ENCODE measurements around the gene PIGT. TPM values are rescaled to one million over a fixed set of nuclear protein-coding genes. Genes with fewer than 3 reads are reported as not detected.

Gene PIGT
- polyA plus RNA-seq, 3 donors: 49.2 to 87.6 (median 59.7) TPM

DNA sequence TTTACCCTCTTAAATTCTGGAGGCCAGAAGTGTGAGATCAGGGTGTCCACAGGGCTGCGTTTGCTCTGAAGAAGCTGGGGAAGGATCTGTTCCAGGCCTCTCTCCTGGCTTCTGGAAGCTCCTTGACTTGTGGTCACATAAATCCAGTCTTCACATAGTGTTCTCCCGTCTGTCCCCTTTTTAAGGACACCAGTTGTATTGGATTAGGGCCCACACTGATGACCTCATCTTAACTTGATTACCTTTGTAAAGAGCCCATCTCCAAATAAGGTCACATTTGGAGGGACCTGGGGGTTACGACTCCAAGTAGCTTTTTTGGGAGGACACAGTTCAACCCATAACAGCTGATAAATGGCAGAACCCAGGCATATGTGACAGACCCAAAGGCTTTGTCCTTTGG, 33.6 kb downstream of the PIGT start:
- peaks cover 37 to 41% of the 10 kb centered on the region in 2 donors for H3K4me1 ChIP-seq (ENCODE audit: control insufficient read depth in 1 of 2, insufficient read depth in 2 of 2, low read length in 2 of 2)
- intact Hi-C loops (cut with micrococcal nuclease): loop anchor here in 1 of 2 donors (10.0 kb wide), 1 partner anchor 325 kb away; no protein-coding TSS in a partner anchor
- Mint-ChIP-seq H3K9me3 (no peaks in the 10 kb centered on the region), H3K36me3 (no peaks in the 10 kb centered on the region), H3K4me1 (peaks cover 33% of the 10 kb centered on the region), H3K27ac (no peak overlapping the region), H3K27me3 (ENCODE audit: low read depth in 3 of 3) (peaks cover 3 to 11% (median 7%) of the 10 kb centered on the region in 3 donors), H3K4me3 (no peak overlapping the region)
- no peak overlapping the region for H3K27ac ChIP-seq (ENCODE audit: low read depth in 1 of 2, low read length in 2 of 2)
- WGBS (ENCODE audit: insufficient coverage): 100% methylated on average over 2 of the region's 3 CpGs
- H3K9ac ChIP-seq (ENCODE audit: insufficient read depth, low read length, poor library complexity, severe bottlenecking): no peak overlapping the region
- DNase-seq: no peak
- H3K4me3 ChIP-seq (replicated peaks in 1 of 3; ENCODE audit: low read depth in 2 of 3, low read length in 3 of 3): no peak overlapping the region
- H3K9me3 ChIP-seq (replicated peaks in 1 of 2; ENCODE audit: control insufficient read depth in 1 of 2, insufficient read depth in 1 of 2, low read length in 2 of 2): no peaks in the 10 kb centered on the region
- no peaks in the 10 kb centered on the region for H3K36me3 ChIP-seq (replicated peaks in 1 of 2; ENCODE audit: control insufficient read depth in 1 of 2, insufficient read depth in 2 of 2, low read length in 2 of 2)
- H3K27me3 ChIP-seq (ENCODE audit: control insufficient read depth in 2 of 2, insufficient read depth in 2 of 2, low read length in 2 of 2): no peaks in the 10 kb centered on the region
- no peaks in the 10 kb centered on the region for H4K20me1 ChIP-seq (ENCODE audit: insufficient read depth, low read length)
- H3K4me2 ChIP-seq (replicated peaks; ENCODE audit: extremely low read depth, low read length, poor library complexity, severe bottlenecking): no peak overlapping the region
- TF ChIP-seq, protein P1, sequence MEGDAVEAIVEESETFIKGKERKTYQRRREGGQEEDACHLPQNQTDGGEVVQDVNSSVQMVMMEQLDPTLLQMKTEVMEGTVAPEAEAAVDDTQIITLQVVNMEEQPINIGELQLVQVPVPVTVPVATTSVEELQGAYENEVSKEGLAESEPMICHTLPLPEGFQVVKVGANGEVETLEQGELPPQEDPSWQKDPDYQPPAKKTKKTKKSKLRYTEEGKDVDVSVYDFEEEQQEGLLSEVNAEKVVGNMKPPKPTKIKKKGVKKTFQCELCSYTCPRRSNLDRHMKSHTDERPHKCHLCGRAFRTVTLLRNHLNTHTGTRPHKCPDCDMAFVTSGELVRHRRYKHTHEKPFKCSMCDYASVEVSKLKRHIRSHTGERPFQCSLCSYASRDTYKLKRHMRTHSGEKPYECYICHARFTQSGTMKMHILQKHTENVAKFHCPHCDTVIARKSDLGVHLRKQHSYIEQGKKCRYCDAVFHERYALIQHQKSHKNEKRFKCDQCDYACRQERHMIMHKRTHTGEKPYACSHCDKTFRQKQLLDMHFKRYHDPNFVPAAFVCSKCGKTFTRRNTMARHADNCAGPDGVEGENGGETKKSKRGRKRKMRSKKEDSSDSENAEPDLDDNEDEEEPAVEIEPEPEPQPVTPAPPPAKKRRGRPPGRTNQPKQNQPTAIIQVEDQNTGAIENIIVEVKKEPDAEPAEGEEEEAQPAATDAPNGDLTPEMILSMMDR (IDR thresholded peaks at IDR 0.05): no peak
- H3K79me2 ChIP-seq (ENCODE audit: insufficient read depth, low read length): no peaks in the 10 kb centered on the region
- H2AFZ ChIP-seq (ENCODE audit: insufficient read depth, low read depth, low read length, poor library complexity, severe bottlenecking): no peak overlapping the region

DNA sequence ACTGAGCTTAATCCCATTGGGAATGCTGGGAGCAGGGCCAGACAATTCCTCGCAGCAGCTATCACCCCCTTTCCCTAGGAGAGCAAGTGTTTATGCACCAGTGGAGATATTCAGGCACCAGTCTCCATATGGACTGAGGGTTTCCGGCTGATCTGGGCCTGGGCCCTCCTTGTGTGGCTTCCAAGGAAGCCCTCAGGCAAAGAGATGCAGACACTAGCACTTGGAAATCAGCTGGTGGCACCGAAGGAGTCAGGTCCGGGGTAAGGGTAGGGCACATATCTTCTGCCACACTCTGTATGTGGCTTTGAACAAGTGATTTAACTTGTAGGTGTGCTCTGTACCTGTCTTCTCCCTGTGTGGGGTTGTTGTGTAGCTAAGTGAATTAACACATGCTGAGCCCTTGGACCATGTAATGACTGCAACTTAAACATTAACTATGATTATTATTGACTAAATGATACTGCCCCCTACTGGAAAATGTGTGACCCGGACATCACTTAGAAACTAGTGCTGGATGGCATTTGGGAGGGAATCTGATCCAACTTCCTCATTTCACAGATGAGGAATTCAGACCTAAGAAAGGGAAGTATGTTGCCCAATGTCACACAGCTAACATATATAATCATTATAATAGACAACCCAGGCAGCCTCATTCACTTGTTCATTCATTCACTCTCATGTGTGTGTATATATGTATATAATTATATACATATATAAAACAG, 34.3 kb downstream of the PIGT start:
- TF ChIP-seq, protein P1 (IDR thresholded peaks at IDR 0.05): peak; percentile 88
- no peak overlapping the region for H3K27ac ChIP-seq (ENCODE audit: low read depth in 1 of 2, low read length in 2 of 2)
- intact Hi-C loops (cut with micrococcal nuclease): loop anchor here in 1 of 2 donors (5.0 kb wide), 1 partner anchor 133 kb away; no protein-coding TSS in a partner anchor

More for the DNA sequence above, 34.3 kb downstream of the PIGT start:
- Histone ChIP-seq H3K9me3 (replicated peaks in 1 of 2; ENCODE audit: control insufficient read depth in 1 of 2, insufficient read depth in 1 of 2, low read length in 2 of 2) (no peaks in the 10 kb centered on the region), H3K9ac (ENCODE audit: insufficient read depth, low read length, poor library complexity, severe bottlenecking) (no peak overlapping the region), H3K27me3 (ENCODE audit: control insufficient read depth in 2 of 2, insufficient read depth in 2 of 2, low read length in 2 of 2) (no peaks in the 10 kb centered on the region), H4K20me1 (ENCODE audit: insufficient read depth, low read length) (no peaks in the 10 kb centered on the region), H3K4me2 (replicated peaks; ENCODE audit: extremely low read depth, low read length, poor library complexity, severe bottlenecking) (no peak overlapping the region), H3K4me3 (replicated peaks in 1 of 3; ENCODE audit: low read depth in 2 of 3, low read length in 3 of 3) (no peak overlapping the region), H3K36me3 (replicated peaks in 1 of 2; ENCODE audit: control insufficient read depth in 1 of 2, insufficient read depth in 2 of 2, low read length in 2 of 2) (no peaks in the 10 kb centered on the region), H3K4me1 (ENCODE audit: control insufficient read depth in 1 of 2, insufficient read depth in 2 of 2, low read length in 2 of 2) (peaks cover 37 to 41% of the 10 kb centered on the region in 2 donors), H2AFZ (ENCODE audit: insufficient read depth, low read depth, low read length, poor library complexity, severe bottlenecking) (no peak overlapping the region), H3K79me2 (ENCODE audit: insufficient read depth, low read length) (no peaks in the 10 kb centered on the region)
- no peak overlapping the region for H3K27ac Mint-ChIP-seq
- no peak overlapping the region for H3K4me3 Mint-ChIP-seq
- 100% methylated on average over 2 of the region's 5 CpGs for WGBS (ENCODE audit: insufficient coverage)
- peaks cover 33% of the 10 kb centered on the region for H3K4me1 Mint-ChIP-seq
- peak; percentile 85 to 94 (median 93) for DNase-seq
- H3K9me3 Mint-ChIP-seq: no peaks in the 10 kb centered on the region
- H3K36me3 Mint-ChIP-seq: no peaks in the 10 kb centered on the region
- peaks cover 3 to 11% (median 6%) of the 10 kb centered on the region in 3 donors for H3K27me3 Mint-ChIP-seq (ENCODE audit: low read depth in 3 of 3)
